Lower lobe of right lung (tissue), 2 donors: ENCODE data around the gene BLTP3B. TPM values are rescaled to one million over a fixed set of nuclear protein-coding genes. Genes with fewer than 3 reads are reported as not detected.

ENCODE experiments used
- ATAC-seq, 2 donors: fragments of 200-7000 bp; cut with Tn5 transposase; one replicate each; pipeline ENCODE4 v1.9.1; 2020 to 2022; ENCODE audit warnings: mild to moderate bottlenecking in 2 of 2, moderate library complexity in 2 of 2
- DNase-seq: peaks from one replicate; pipeline ENCODE4 v3.0.0-alpha.2; 2020
- H3K27ac ChIP-seq: fragments of 200-600 bp; one replicate; pipeline ENCODE4 v1.8.0; 2022
- H3K27me3 ChIP-seq: fragments of 200-600 bp; one replicate; pipeline ENCODE4 v1.8.0; 2022; ENCODE audit warnings: low read depth
- H3K36me3 ChIP-seq: fragments of 200-600 bp; one replicate; pipeline ENCODE4 v1.8.0; 2022; ENCODE audit warnings: mild to moderate bottlenecking
- H3K4me1 ChIP-seq: fragments of 200-600 bp; one replicate; pipeline ENCODE4 v1.8.0; 2022
- H3K4me3 ChIP-seq: fragments of 200-600 bp; one replicate; pipeline ENCODE4 v1.8.0; 2022; ENCODE audit warnings: mild to moderate bottlenecking
- H3K9me3 ChIP-seq: fragments of 200-600 bp; one replicate; pipeline ENCODE4 v1.8.0; 2022
- intact Hi-C: fragments of 100-400 bp; cut with DNase I; formaldehyde crosslinking; loops from one replicate; pipeline ENCODE4 v1.11.0; 2022
- total RNA-seq: library from RNA; stranded (reverse); fragmentation: NEBNext Ultra II Directional; extraction: Animal tissue kit (Norgen Biotek cat#: 25700); gene quantifications from one replicate; pipeline ENCODE4 v1.2.1, GENCODE V29; 2021
- TF ChIP-seq, protein P1 (sequence below): fragments of 200-600 bp; IDR thresholded peaks from one replicate; pipeline ENCODE4 v1.8.0; 2022; ENCODE audit warnings: antibody characterized with exemption, mild to moderate bottlenecking
- donor health status: DM: no; HTN: yes; CAD: no; lungs with severe emphysema.

BLTP3B gene
- total RNA-seq, 1 donor from 2014 or later = 24.2 TPM

DNA sequence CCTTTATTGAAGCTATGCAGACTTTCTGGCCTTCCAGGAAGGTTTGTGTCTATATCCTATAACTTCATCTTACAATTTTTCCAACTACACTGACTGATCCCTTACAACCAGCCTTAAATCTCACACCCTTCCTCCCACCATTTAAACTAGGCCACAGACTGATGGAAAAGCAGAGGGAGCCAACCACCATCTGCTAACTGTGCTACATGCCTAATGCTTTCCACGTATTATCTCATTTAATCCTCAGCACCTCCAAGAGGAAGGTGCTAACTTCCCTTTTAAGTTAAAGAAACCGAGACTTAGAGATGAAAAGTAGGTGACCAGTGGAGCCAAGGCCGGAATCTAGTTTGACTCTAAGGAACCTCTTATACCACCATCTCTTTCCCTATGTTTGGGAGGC lies 22.7 kb upstream of the BLTP3B start:
- H3K9me3 ChIP-seq = no peaks in the 10 kb centered on the region
- intact Hi-C loops = no loop called here
- ATAC-seq (no peak), DNase-seq (no peak)
- TF ChIP-seq, protein P1, sequence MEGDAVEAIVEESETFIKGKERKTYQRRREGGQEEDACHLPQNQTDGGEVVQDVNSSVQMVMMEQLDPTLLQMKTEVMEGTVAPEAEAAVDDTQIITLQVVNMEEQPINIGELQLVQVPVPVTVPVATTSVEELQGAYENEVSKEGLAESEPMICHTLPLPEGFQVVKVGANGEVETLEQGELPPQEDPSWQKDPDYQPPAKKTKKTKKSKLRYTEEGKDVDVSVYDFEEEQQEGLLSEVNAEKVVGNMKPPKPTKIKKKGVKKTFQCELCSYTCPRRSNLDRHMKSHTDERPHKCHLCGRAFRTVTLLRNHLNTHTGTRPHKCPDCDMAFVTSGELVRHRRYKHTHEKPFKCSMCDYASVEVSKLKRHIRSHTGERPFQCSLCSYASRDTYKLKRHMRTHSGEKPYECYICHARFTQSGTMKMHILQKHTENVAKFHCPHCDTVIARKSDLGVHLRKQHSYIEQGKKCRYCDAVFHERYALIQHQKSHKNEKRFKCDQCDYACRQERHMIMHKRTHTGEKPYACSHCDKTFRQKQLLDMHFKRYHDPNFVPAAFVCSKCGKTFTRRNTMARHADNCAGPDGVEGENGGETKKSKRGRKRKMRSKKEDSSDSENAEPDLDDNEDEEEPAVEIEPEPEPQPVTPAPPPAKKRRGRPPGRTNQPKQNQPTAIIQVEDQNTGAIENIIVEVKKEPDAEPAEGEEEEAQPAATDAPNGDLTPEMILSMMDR = no peak
- no peaks in the 10 kb centered on the region for H3K36me3 ChIP-seq
- H3K4me3 ChIP-seq = no peak overlapping the region
- H3K4me1 ChIP-seq = peaks cover 11% of the 10 kb centered on the region
- H3K27me3 ChIP-seq = no peaks in the 10 kb centered on the region
- H3K27ac ChIP-seq = no peak overlapping the region

DNA sequence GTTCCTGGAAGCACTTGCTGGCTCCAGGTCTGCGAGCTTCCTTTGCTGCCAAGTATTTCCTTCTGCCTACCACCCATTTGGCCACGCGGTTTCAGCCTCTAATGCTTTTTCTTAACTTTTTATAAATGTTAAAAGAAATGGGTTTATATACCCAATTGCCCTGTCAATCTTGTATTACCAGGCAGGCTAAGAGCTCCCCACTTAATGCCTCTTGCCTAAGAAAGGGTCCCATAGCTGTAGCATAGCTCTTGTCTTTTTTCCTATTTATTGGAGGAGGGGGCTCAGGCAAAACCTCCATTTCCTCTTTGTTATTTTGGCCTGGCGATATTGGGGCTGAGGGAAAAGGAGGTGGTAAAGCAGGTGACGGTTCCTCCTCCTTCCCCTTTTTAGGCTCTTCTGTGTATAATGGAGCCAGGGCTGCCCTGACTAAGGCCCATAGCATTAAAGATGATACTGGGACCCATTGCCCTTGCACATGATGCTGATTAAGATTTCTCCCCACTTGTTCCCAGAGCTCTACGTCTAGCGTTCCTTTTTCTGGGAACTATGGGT lies 21.6 kb upstream of the BLTP3B start:
- Histone ChIP-seq H3K4me3 (peak overlapping the region; percentile 38), H3K4me1 (peaks cover 11% of the 10 kb centered on the region), H3K27ac (no peak overlapping the region), H3K9me3 (no peaks in the 10 kb centered on the region), H3K36me3 (no peaks in the 10 kb centered on the region), H3K27me3 (no peaks in the 10 kb centered on the region)
- TF ChIP-seq, protein P1 = no peak
- no peak for DNase-seq
- intact Hi-C loops = no loop called here
- ATAC-seq = no peak

DNA sequence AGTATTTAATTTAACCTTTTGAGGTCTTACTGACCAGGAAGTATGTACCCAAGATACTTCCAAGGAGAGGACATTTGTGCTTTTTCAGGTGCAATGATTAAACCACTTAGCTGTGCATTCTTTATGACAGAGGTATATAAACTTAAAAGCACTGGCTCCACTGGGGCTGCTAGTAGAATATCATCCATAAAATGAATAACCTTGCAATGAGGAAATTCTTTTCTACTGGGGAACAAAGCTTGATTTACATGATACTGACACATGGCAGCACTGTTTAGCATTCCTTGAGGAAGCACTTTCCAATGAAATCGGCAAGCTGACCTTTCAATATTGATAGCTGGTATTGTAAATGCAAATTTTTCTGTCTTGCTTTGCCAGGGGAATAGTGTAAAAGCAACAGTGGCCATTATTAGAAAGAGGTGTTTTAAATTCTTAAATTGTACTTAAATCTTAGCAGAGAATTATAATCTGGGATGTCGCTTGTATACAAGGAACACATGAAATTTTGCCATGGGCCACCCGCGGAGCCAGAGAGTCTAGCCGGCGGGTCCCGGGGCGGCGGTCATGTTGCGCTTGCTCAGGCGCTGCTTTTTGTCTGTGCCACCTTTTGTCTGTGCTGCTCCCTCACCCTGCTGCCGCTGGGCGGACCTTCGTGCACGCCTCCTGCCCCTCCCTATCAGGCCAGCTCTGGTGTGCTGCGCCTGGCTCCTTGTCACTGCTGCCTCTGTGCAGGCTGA lies 20.9 kb upstream of the BLTP3B start:
- DNase-seq (peak; percentile 83), ATAC-seq (peak; percentile 97 to 99)
- Histone ChIP-seq H3K9me3 (no peaks in the 10 kb centered on the region), H3K4me1 (peaks cover 11% of the 10 kb centered on the region), H3K27ac (no peak overlapping the region), H3K36me3 (no peaks in the 10 kb centered on the region), H3K4me3 (peak overlapping the region; percentile 38), H3K27me3 (no peaks in the 10 kb centered on the region)
- intact Hi-C loops = no loop called here
- TF ChIP-seq, protein P1 = peak; percentile 29

DNA sequence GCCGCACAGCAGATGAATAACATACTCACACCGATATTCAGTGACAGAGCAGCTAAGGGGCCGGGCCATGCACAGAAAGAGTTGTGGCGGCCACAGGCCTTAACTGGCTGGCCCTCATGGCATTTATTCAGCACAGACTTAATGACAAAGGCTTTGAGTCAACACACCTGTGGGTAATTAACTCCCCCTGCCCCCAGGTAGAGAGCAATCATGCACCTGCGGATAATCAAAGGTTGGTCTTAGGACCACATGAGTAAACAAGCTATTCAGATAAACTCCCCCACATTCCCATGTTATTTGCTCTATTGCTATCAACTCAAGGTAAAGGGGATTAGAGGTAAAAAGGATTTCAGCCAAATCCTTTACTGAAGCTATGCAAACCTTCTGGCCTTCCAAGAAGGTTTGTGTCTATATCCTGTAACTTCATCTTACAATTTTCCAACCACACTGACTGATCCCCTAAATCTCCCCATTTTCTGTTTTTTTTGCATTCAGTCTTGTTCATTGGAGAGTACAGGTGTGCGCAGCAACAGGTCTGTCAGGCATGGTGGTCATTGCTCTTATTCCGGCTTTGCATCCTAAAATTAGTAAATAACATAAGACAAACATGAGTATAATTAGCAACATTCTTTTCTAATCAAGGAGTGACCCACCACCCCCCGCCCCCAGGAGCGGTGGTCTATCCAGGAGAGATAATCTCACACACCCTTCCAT lies 16.9 kb upstream of the BLTP3B start:
- no peak overlapping the region for H3K4me3 ChIP-seq
- H3K27ac ChIP-seq = no peak overlapping the region
- DNase-seq (no peak), ATAC-seq (no peak)
- peaks cover 11% of the 10 kb centered on the region for H3K4me1 ChIP-seq
- H3K9me3 ChIP-seq = no peaks in the 10 kb centered on the region
- no peaks in the 10 kb centered on the region for H3K36me3 ChIP-seq
- H3K27me3 ChIP-seq = no peaks in the 10 kb centered on the region
- TF ChIP-seq, protein P1 = no peak
- intact Hi-C loops = loop anchor here (10.0 kb wide), 1 partner anchor 65 kb away; no protein-coding TSS in a partner anchor

DNA sequence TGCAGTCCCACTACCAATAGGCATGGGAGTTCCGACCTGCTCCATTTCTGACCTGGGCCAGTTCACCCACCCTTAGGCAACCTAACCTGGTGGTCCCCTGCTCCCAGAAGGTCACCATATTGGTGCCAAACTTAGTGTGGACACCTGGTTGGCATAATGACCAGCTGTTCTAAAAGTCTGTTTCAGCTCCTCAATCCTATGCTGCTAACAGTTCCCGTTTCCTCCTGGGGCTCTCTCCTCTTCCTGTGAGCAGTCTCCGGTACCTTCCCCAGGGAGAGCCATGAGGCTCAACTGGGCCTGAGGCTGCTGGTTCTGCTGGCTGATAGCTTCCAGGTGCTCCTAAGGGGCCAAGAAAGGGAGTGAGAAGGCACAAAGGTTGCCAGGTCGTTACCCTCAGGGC lies 15.9 kb upstream of the BLTP3B start:
- Histone ChIP-seq H3K9me3 (no peaks in the 10 kb centered on the region), H3K4me1 (peaks cover 2% of the 10 kb centered on the region), H3K4me3 (no peak overlapping the region), H3K36me3 (no peaks in the 10 kb centered on the region), H3K27ac (no peak overlapping the region), H3K27me3 (no peaks in the 10 kb centered on the region)
- intact Hi-C loops = loop anchor here (10.0 kb wide), 1 partner anchor 64 kb away; no protein-coding TSS in a partner anchor
- DNase-seq (no peak), ATAC-seq (no peak)
- TF ChIP-seq, protein P1 = no peak
